ENCODE measurements around the gene CCDC167. TPM values are rescaled to one million over a fixed set of nuclear protein-coding genes. Genes with fewer than 3 reads are reported as not detected.
A peak's percentile ranks its signal among the peaks of the same experiment; 100 is the strongest.
"Not testable (repeated sequence)": the region's sequence is repeated elsewhere in the genome, so short reads cannot be mapped to it uniquely, and the experiment has no call there.

The CCDC167 gene
- total RNA-seq, 2 experiments from 2014 or later = 55.3 to 60.3 TPM

DNA sequence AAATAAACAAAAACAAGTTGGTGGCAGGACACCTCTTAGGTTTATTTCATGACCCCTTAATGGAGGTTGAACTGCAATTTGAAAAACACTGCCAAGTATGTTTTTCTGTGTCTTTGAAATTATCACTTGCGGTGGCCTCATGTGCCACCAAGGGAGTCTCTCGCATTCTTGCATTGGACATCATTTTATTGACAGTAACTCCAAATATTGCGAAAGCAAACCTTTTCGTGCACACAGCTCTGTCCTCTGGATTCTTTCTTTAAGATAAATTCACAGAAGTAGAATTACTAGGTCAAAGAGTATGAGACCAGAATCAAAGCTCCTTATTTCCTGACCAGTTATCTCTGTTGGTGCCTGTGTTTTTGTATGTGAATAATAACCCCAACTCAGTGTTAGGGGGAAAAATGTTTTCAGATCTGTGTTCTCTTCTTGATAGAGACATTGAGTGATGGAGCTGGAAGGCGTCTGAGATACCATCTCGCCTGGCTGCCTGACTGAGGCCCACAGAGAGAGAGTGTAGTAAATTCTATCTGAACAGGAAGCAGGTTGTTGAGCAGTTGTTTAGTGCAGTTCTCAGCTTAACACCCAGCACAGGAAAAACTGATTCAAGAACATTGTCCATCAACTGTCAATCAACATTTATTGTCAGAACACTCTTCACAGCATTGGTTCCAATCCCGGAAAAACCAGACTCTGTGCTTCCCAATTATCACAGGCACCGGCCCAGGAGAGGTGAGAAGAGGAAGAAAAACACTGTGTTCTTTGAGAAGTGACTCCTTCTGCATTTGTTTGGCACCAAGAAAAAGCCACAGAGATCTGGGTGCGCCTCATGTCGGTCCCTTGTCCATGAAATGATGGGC lies 2.2 kb upstream of the CCDC167 start:
- ATAC-seq (peak; percentile 17), DNase-seq (peak; percentile 51)
- Mint-ChIP-seq H3K4me3 (peak overlapping the region; percentile 18), H3K27me3 (no peaks in the 10 kb centered on the region), H3K27ac (peak overlapping the region; percentile 93), H3K36me3 (ENCODE audit: low read depth) (peaks cover 2% of the 10 kb centered on the region), H3K9me3 (ENCODE audit: low read depth) (no peaks in the 10 kb centered on the region), H3K4me1 (peaks cover 83% of the 10 kb centered on the region)
- intact Hi-C loops (cut with DNase I, micrococcal nuclease) = loop anchor here in 1 of 2 experiments (1.0 kb wide), 1 partner anchor 12 kb away; no protein-coding TSS in a partner anchor
- CTCF ChIA-PET = interaction anchor here (0.9 to 3.3 kb wide), 6 partner anchors 10 to 176 kb away, joined by 3 to 21 read pairs (median 3); no protein-coding TSS in a partner anchor
- POLR2A ChIA-PET = interaction anchor here (0.7 to 1.8 kb wide), 3 partner anchors 11 to 14 kb away, joined by 3 to 7 read pairs (median 7); no protein-coding TSS in a partner anchor

DNA sequence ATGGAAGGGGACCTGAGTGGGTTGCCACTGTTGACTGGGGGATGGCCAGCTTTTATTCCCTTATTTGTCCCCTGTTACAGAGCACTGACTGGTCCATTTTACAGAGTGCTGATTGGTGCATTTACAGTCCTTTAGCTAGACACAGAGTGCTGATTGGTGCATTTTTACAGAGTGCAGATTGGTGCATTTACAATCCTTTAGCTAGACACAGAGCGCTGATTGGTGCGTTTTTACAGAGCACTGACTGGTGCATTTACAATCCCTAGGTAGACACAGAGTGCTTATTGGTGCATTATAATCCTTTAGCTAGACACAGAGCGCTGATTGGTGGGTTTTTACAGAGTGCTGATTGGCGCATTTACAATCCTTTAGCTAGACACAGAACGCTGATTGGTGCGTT lies 1.2 kb upstream of the CCDC167 start:
- ChIA-PET POLR2A (interaction anchor here (1.8 kb wide), 1 partner anchor 13 kb away, joined by 7 read pairs; no protein-coding TSS in a partner anchor), CTCF (interaction anchor here (3.3 kb wide), 1 partner anchor 15 kb away, joined by 21 read pairs; no protein-coding TSS in a partner anchor)
- H3K9me3 Mint-ChIP-seq (ENCODE audit: low read depth); H3K36me3 Mint-ChIP-seq (ENCODE audit: low read depth); ATAC-seq; DNase-seq; H3K27me3 Mint-ChIP-seq; H3K4me3 Mint-ChIP-seq: not testable (repeated sequence)
- H3K4me1 Mint-ChIP-seq = peaks cover 88% of the 10 kb centered on the region
- peak overlapping the region; percentile 43 for H3K27ac Mint-ChIP-seq
- intact Hi-C loops (cut with DNase I, micrococcal nuclease) = loop anchor here in 1 of 2 experiments (1.0 kb wide), 1 partner anchor 52 kb away; no protein-coding TSS in a partner anchor

DNA sequence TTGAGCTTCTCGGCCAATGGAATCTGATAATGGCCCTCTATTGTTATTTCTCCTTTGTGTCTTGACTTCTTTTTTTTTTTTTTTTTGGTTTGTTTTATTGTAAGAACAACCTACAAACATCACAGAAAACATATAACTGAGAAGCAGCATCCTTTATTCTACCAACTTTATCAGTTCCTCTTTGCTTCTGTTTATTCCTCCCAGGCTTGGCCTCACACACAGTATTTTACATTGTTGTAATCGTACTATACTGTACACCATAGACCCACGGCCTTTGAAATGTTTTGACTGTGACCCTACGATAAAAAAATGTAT lies 558 bp upstream of the CCDC167 start:
- Mint-ChIP-seq H3K36me3 (ENCODE audit: low read depth) (peaks cover 5% of the 10 kb centered on the region), H3K27me3 (no peaks in the 10 kb centered on the region), H3K4me3 (peak overlapping the region; percentile 88), H3K9me3 (ENCODE audit: low read depth) (no peaks in the 10 kb centered on the region), H3K27ac (peak overlapping the region; percentile 96), H3K4me1 (peaks cover 88% of the 10 kb centered on the region)
- ATAC-seq (no peak), DNase-seq (no peak)
- intact Hi-C loops (cut with DNase I, micrococcal nuclease) = loop anchor here in 1 of 2 experiments (1.0 kb wide), 1 partner anchor 53 kb away; no protein-coding TSS in a partner anchor
- CTCF ChIA-PET = interaction anchor here (0.6 to 3.3 kb wide), 3 partner anchors 16 to 614 kb away, joined by 5 to 21 read pairs (median 5); partner anchors contain the start of genes C6orf89 and CMTR1
- POLR2A ChIA-PET = interaction anchor here (0.5 to 1.2 kb wide), 5 partner anchors 9 to 552 kb away, joined by 3 to 7 read pairs (median 4); no protein-coding TSS in a partner anchor

DNA sequence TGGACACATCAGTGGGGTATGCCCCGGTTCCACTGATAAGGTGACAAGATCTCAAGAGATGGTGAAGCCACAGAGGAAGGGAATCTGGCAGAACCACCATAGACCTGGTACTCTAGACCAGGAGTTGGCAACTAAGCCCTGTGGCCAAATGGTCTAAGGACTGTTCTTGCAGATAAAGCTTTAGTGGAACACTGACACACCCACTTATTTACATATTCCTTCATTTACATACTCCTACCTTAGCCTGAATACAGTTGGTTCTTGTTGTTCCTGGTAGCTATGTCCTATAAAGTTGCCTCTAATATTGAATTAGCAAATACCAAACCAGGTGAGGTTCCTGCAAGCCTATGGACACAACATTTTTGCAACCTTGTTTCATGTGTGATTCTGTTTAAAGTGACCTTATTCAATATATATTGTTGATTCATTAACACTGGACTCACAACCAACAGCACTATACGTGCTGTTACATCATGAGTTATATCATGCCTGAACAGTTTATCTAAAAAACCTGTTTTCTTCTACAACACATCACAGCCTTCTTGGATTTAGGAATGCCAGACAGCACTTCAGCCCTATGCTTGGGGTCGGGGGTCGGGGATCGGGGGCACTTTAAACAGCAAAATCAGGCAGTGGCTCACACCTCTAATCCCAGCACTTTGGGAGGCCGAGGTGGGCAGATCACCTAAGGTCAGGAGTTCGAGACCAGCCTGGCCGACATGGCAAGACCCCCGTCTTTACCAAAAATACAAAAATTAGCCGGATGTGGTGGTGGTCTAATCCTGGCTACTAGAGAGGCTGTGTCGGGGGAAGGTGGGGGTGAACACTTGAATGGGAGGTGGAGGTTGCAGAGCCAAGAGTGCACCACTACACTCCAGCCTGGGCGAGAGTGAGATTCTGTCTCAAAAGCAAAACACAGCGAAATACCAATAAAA lies 2.5 kb downstream of the CCDC167 start:
- no peaks in the 10 kb centered on the region for H3K9me3 Mint-ChIP-seq (ENCODE audit: low read depth)
- no peak overlapping the region for H3K27ac Mint-ChIP-seq
- ATAC-seq = no peak
- no peaks in the 10 kb centered on the region for H3K27me3 Mint-ChIP-seq
- H3K4me3 Mint-ChIP-seq = no peak overlapping the region
- no peak for DNase-seq
- intact Hi-C loops (cut with DNase I, micrococcal nuclease) = loop anchor here in 1 of 2 experiments (5.0 to 10.0 kb wide), 5 partner anchors 320 to 1618 kb away; partner anchors contain the start of genes SAYSD1 and ZFAND3
- H3K36me3 Mint-ChIP-seq (ENCODE audit: low read depth) = peaks cover 17% of the 10 kb centered on the region
- ChIA-PET POLR2A (no interaction called here), CTCF (interaction anchor here (1.0 kb wide), 1 partner anchor 50 kb away, joined by 3 read pairs; no protein-coding TSS in a partner anchor)
- peaks cover 87% of the 10 kb centered on the region for H3K4me1 Mint-ChIP-seq

DNA sequence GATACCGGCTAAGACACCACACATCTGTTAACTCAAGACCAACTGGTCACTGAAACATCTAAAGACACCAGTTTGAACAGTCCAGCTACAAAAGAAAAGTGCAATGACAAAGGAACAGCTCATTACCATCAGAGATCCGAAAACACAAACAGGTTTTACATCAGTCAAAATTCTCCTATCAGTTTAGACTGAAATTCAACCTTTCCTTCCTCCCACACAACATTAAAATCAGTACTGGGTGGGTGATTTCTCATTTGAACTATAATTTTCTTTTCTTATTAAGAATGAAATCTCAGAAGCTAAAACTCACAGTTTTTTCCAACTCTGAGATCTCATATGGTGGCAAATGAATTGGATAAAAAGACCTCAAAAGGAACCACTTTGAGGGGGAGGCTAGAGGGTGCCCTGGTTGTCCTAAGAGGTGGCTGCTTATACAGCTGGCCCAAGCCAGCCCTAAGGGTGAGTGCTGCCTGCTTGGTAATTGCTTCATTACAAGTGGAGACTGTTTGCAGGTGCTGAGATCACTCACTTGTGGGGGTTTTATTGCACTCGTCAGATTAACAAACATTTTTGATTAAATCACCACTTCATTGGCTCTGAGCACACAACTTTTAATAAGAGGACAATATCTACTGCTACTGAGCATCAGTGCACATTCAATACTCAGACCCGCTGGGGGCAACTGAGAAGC lies 4.3 kb downstream of the CCDC167 start:
- POLR2A ChIA-PET = interaction anchor here (0.9 to 1.4 kb wide), 3 partner anchors 13 to 21 kb away, joined by 5 to 22 read pairs (median 7); no protein-coding TSS in a partner anchor
- peak overlapping the region; percentile 89 for H3K27ac Mint-ChIP-seq
- peak overlapping the region; percentile 18 for H3K4me3 Mint-ChIP-seq
- peaks cover 18% of the 10 kb centered on the region for H3K36me3 Mint-ChIP-seq (ENCODE audit: low read depth)
- CTCF ChIA-PET = interaction anchor here (0.7 to 2.4 kb wide), 10 partner anchors 8 to 71 kb away, joined by 3 to 12 read pairs (median 4); partner anchors contain the start of gene CMTR1
- peaks cover 88% of the 10 kb centered on the region for H3K4me1 Mint-ChIP-seq
- no peaks in the 10 kb centered on the region for H3K9me3 Mint-ChIP-seq (ENCODE audit: low read depth)
- no peaks in the 10 kb centered on the region for H3K27me3 Mint-ChIP-seq
- DNase-seq = peak; percentile 65
- intact Hi-C loops (cut with DNase I, micrococcal nuclease) = loop anchor here (1.0 to 10.0 kb wide), 11 partner anchors 21 to 1619 kb away; partner anchors contain the start of genes SAYSD1 (in 1 of the 2) and ZFAND3 (in 1 of the 2)
- peak; percentile 43 for ATAC-seq

DNA sequence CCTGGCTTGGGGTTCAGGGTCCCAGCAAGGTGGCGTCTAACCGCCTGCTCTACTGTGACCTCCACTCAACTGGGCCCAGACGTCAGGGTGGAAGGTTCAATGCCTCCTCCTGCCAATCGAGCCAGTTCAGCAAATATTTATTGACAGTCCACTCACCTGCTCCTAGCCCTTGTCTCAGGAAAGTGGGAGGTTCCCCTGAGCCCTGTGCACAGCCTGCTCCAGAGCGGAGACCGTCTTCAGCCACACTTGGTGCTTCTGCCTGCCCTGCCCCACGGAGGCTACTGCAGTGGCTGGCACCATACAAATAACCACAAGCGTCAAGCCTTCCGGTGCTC lies 6.1 kb downstream of the CCDC167 start:
- H3K4me3 Mint-ChIP-seq = no peak overlapping the region
- no peaks in the 10 kb centered on the region for H3K9me3 Mint-ChIP-seq (ENCODE audit: low read depth)
- H3K4me1 Mint-ChIP-seq = peaks cover 93% of the 10 kb centered on the region
- ChIA-PET CTCF (interaction anchor here (1.1 kb wide), 1 partner anchor 9 kb away, joined by 3 read pairs; no protein-coding TSS in a partner anchor), POLR2A (no interaction called here)
- intact Hi-C loops (cut with DNase I, micrococcal nuclease) = loop anchor here in 1 of 2 experiments (10.0 kb wide), 1 partner anchor 1621 kb away; the partner anchor contains the start of gene SAYSD1
- H3K27ac Mint-ChIP-seq = no peak overlapping the region
- peaks cover 28% of the 10 kb centered on the region for H3K36me3 Mint-ChIP-seq (ENCODE audit: low read depth)
- DNase-seq (no peak), ATAC-seq (no peak)
- no peaks in the 10 kb centered on the region for H3K27me3 Mint-ChIP-seq

DNA sequence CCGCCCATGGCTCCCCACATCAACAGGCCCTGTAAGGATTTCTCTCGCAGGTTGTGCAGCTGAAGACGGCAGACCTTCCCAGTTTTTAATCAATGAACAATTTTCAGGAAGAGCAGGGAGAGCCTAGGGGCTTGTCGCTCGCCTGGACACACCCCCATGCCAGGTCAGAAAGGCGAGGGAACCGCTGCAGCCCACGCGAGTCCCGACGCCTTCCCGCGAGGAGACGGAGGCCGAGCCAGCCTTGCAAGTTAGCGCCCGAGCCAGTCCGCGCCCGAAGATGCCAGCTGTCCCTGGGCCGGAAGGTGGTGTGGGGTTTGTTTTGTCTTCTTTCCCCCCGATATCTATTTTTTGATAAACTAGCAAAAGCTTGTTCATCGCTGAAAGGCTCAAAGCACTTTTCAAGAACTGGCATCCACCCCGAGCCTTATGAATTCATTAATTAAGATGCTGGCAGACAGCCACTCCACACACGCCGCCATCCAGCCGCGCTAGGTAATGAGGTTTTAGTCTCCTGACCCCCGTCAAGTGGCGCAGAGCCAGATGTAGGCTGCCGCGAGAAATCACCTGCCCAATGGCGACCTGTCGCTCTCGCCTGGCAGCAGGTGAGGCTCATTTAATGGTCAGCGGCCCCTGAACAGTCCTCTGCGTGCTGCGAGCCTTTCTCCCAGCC lies 6.6 kb downstream of the CCDC167 start:
- peaks cover 93% of the 10 kb centered on the region for H3K4me1 Mint-ChIP-seq
- H3K9me3 Mint-ChIP-seq (ENCODE audit: low read depth) = no peaks in the 10 kb centered on the region
- DNase-seq = no peak
- no peak for ATAC-seq
- ChIA-PET CTCF (interaction anchor here (1.1 kb wide), 2 partner anchors 8 to 13 kb away, joined by 3 read pairs; no protein-coding TSS in a partner anchor), POLR2A (no interaction called here)
- intact Hi-C loops (cut with DNase I, micrococcal nuclease) = loop anchor here in 1 of 2 experiments (10.0 kb wide), 1 partner anchor 1622 kb away; the partner anchor contains the start of gene SAYSD1
- H3K27ac Mint-ChIP-seq = no peak overlapping the region
- no peaks in the 10 kb centered on the region for H3K27me3 Mint-ChIP-seq
- peaks cover 29% of the 10 kb centered on the region for H3K36me3 Mint-ChIP-seq (ENCODE audit: low read depth)
- H3K4me3 Mint-ChIP-seq = no peak overlapping the region

DNA sequence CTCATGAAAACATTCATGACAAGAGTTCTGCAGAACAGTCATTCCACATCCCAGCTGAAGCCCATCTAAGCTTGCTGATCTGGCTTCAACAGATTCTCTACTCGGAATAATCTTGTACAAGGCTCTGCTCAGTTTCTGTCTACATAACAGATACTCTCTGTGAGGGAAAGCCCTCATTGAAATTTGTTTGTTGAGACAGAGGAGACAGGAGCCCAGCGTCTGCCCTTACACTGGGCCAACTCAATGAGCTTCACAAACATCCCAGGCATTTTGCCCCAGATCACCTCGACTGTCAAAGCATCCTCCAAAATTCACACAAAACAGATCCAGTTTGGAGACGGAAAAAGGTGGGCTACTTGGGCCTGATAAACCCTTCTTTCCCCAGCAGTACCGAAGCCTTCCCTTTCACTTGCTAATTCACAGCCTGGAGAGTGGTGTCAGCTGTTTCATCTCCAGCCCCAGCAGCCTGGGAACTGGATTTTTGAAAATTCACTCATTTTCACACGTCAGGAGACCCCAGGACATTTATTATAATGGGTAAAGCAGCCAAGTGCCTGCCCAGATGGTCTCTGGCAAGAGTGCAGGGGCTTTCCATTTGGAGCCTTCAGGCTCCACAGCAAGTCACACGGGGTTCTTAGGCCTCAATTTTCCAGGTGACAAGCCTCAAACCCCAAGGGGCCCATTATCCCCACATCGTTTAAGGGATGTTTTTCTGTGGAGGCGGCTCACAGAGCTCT lies 7.3 kb downstream of the CCDC167 start:
- intact Hi-C loops (cut with DNase I, micrococcal nuclease) = loop anchor here in 1 of 2 experiments (10.0 kb wide), 1 partner anchor 1622 kb away; the partner anchor contains the start of gene SAYSD1
- DNase-seq (no peak), ATAC-seq (no peak)
- POLR2A ChIA-PET = interaction anchor here (1.0 kb wide), 2 partner anchors 16 to 24 kb away, joined by 3 read pairs; no protein-coding TSS in a partner anchor
- peaks cover 91% of the 10 kb centered on the region for H3K4me1 Mint-ChIP-seq
- H3K4me3 Mint-ChIP-seq = no peak overlapping the region
- H3K9me3 Mint-ChIP-seq (ENCODE audit: low read depth) = no peaks in the 10 kb centered on the region
- H3K27ac Mint-ChIP-seq = peak overlapping the region; percentile 38
- H3K36me3 Mint-ChIP-seq (ENCODE audit: low read depth) = peaks cover 28% of the 10 kb centered on the region
- H3K27me3 Mint-ChIP-seq = no peaks in the 10 kb centered on the region
- CTCF ChIA-PET = interaction anchor here (0.9 to 2.1 kb wide), 6 partner anchors 8 to 76 kb away, joined by 3 to 8 read pairs (median 3); no protein-coding TSS in a partner anchor

DNA sequence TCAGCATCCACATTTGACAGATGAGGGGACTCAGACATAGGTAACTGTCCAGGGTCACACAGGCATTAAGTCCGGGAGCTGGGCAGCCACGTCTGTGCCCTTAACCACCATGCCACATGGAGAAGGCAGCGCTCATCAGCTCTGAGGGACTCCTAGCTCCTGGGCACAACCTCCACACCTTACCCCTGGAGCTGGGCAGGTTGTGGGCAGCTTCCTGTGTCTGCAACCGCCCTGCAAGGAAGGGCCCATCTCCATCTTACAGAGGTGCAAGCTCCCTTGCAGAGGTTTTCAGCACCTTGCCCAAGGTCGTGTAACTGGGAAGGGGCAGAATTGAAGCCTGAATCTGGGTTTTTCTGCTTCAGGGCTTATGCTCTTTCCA lies 7.9 kb downstream of the CCDC167 start:
- H3K27me3 Mint-ChIP-seq = no peaks in the 10 kb centered on the region
- peaks cover 28% of the 10 kb centered on the region for H3K36me3 Mint-ChIP-seq (ENCODE audit: low read depth)
- no peak overlapping the region for H3K27ac Mint-ChIP-seq
- no peaks in the 10 kb centered on the region for H3K9me3 Mint-ChIP-seq (ENCODE audit: low read depth)
- intact Hi-C loops (cut with DNase I, micrococcal nuclease) = loop anchor here in 1 of 2 experiments (10.0 kb wide), 1 partner anchor 1623 kb away; the partner anchor contains the start of gene SAYSD1
- ChIA-PET CTCF (interaction anchor here (0.9 to 2.1 kb wide), 5 partner anchors 10 to 77 kb away, joined by 3 to 8 read pairs (median 3); no protein-coding TSS in a partner anchor), POLR2A (interaction anchor here (1.0 kb wide), 2 partner anchors 16 to 25 kb away, joined by 3 read pairs; no protein-coding TSS in a partner anchor)
- H3K4me3 Mint-ChIP-seq = no peak overlapping the region
- peak; percentile 3 for DNase-seq
- peaks cover 86% of the 10 kb centered on the region for H3K4me1 Mint-ChIP-seq
- no peak for ATAC-seq
